ENCODE results near the gene KLF9.

The KLF9 gene

DNA sequence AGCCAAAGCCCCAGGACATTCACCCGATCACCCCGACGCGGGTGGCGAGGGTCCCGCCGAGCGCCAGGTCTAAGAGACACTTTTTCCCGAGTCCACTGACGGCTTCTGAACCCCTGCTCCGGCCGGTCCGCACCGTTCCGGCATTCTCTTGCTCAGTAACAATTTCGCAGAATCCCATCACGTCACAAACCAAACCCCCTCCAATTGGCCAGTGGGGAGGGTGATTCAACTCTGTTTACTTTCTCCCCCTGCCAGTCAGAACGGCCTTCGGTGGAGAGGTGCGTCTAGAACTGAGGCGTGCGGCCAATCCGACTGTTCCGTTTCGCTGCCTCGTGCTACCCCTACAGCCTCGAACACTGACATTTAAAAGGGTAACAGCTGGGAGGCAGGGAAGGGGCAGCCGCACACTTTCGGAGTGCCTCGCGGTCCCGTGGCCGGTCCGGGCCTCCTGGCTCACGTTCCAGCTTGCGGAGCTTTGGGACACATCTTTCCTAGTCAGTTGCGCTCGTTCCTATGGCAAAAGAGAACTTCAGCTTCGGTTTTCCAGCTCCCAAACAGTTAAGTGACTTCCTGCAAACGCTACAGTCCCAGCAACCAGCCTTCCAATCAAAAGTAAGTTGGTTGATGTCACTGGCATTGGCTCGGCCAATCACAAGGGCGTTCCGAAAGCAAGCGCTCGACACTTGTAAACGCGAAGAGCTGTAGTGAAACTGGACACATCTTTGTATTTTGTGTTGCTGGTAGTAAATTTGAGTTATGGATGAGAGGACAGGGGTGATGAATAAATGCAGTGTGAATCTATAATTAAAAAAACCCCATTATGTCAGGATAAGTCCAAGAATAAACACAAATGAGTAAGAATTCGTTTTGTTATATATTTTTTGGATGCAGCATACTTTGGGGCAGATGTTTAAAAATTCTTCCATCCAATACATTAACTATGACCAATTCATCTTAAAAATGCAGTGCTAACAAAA lies at the start of gene KLF9:
Gene KLF9 (minus strand): TSS at position 859 of the 977 bp plus-strand sequence. CDS start 1,294 bp downstream, outside the sequence.
- peak; percentile 92 for DNase-seq

DNA sequence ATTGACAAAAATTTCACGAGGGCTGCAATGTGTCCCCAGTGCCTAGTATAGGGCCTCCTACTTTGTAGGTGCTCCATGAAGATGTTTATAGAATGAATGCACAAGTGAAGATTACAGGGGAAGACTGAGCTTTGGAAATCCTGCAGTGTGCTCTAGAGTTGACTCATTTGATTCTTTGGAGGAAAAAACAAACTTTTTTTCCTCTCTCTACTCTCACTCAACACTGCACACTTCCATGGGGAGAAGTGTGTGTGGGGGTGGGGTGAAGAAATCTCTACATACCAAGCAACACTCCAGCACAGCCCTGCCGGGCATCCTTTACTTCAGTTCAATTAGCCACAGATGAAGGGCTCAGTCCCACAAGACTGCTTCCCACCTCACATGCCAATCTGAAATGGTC lies 49.4 kb upstream of the KLF9 start:
- DNase-seq: no peak

GRCh38 chr9:70462300-70462699 lies 47.8 kb upstream of the KLF9 start:
- peak; percentile 4 for DNase-seq

- no peak for DNase-seq
Measured at GRCh38 chr9:70457235-70457634, 42.8 kb upstream of the KLF9 start.

- no peak for DNase-seq
Measured at GRCh38 chr9:70455993-70456704, 41.7 kb upstream of the KLF9 start.

DNA sequence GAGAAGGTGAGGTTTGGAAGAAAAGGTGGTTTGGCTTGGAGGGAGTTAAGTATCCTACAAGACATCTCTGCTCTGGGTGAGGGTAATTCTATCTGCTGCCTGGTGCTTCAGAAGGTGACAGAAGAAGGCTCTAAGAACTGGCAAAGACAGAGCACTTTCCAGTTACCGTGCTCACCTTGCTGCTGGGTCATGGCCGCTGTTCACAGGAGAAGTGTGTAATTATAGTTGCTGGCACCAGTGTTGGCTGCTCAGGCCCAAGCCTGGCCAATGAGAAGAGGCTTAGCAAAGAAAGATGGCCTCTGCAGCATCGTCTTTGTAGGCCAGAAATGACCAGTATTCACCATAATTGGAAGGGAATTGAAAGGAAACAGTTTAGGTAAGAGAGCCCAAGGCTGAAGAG lies 37.9 kb upstream of the KLF9 start:
- DNase-seq: no peak

DNA sequence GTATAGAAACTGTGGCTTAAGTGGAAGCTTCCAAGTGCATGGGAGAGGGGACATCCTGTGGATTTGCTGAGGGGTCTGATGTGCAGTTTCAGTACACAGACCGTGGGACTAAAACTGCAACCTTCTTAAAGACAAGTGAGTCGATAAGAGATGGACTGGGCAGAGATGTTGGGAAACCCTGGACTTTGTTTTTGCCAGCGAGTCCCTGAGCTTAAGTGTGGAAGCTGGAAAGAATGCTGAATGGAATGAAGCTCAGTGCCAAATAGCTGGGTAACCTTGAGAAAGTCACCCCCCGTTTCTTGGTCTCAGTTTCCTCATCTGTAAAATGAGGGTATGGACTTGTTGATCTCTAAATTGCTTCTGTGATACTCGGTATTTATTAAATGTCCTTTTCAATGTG lies 37.3 kb upstream of the KLF9 start:
- no peak for DNase-seq

DNA sequence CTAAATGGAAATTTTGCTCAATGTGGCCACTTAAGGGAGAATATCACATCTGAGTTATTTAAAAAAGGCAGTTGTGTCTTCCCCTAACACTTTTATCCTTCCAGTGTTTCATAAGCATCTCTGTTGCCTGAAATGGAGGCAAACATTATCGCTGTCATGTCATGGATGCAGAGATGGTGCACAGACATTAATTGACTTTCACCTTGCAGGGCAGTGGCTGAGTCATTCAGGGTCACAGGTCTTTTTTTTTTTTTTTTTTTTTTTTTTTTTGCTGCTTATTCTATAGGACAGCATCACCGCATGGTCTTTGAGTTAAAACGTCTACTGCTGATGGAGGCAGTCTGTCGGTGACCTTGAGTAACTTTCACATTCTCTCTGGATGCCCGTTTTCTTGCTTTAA lies 36.3 kb upstream of the KLF9 start:
- peak; percentile 4 for DNase-seq

- DNase-seq: no peak
Measured at GRCh38 chr9:70449461-70449860, 35.0 kb upstream of the KLF9 start.

DNA sequence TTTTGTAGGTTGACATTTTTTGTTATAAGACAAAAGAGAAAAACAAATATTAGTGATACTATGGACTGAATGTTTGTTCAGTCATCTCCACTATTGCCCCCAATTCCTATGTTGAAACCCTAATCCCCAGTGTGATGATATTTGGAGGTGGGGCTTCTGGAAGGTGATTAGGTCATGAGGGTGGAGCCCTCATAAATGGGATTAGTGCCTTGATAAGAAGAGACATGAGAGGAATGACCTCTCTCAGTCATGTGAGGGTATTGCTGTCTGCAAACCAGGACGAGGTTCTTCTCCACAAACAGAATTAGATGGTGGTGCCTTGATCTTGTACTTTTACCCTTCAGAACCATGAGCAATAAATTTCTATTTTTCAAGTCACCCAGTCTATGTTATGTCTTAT lies 34.5 kb upstream of the KLF9 start:
- no peak for DNase-seq

- no peak for DNase-seq
Measured at GRCh38 chr9:70444904-70445303, 30.4 kb upstream of the KLF9 start.

DNA sequence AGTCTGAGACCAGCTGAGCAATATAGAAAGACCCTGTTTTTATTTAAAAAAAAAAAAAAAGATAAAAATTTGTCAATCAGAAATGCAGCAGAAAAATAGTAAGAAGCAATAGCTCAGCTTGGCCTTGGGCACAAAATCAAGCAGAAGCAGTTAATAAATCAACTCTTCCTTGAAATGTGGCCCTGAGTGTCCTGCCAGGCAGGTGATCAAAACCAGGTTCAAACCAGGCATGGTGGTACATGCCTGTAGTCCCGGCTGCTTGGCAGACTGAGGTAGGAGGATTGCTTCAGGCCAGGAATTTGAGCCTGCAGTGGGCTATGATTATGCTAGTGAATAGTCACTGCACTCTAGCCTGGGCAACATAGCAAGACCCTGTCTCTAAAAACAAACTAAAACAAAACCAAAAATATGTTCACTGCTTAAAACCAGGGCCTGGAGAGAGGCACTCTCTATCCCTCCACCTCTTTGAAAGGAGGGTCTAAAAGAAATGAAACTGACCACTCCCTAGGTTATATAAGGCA lies 27.9 kb upstream of the KLF9 start:
- DNase-seq: no peak

GRCh38 chr9:70441622-70442021 lies 27.2 kb upstream of the KLF9 start:
- no peak for DNase-seq

DNA sequence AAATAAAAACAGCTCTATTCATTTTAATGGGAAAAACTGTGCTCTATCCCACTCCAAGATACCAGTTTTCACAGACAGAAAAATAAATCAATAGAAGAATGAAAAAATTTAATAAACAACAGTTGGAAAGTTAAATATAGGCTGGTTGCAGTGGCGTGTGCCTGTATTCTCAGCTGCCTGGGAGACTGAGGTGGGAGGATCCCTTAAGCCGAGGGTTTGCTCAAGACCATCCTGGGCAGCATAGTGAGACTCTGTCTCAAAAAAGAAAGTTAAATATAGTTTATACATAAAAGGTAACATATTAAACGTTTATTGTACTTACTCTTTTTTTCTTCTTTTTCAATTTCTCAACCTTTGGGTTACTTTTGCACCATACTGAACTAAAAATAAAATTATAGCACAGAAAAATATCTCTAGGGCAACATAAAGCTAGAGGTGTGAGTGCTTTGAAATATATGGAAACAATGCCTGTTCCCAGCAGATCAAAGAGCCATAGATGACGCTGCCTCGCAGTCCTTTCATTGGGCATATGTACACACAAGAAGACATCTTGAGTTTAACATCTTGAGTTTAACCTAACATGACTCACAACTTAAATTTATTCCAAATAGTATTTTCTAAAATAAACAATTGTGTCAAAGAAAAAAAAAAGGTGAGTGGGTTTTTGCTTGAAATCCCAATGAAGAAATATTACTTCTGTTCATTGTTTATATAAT lies 25.7 kb upstream of the KLF9 start:
- DNase-seq: no peak

DNA sequence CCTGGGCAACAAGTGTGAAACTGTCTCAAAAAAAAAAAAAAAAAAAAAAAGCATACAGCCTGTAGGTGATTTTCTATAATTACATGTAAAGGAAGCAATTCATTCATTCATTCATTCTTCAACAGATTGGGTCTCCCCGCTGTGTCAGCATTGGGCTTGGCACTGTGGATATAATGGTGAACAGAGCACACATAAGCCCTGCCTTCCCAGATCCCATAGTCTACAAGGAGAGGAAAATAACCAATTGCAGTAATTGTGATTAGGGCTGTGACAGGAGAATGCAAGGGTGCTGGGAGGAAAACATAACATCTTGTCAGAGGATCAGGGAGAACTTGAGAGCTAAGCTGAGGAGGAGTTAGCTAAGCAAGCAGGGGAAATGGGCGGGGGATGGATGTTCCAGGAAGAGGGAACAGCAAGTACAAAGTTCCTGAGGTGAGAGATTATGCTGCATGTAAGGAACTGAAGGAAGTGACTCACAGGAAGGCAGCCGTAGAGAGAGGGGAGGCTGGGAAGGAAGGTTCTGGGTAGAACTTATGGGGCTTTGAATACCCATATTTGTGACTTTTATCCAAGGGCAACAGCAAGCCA lies 24.0 kb upstream of the KLF9 start:
- DNase-seq: peak; percentile 27

- DNase-seq: peak; percentile 5
Measured at GRCh38 chr9:70435948-70436347, 21.5 kb upstream of the KLF9 start.

DNA sequence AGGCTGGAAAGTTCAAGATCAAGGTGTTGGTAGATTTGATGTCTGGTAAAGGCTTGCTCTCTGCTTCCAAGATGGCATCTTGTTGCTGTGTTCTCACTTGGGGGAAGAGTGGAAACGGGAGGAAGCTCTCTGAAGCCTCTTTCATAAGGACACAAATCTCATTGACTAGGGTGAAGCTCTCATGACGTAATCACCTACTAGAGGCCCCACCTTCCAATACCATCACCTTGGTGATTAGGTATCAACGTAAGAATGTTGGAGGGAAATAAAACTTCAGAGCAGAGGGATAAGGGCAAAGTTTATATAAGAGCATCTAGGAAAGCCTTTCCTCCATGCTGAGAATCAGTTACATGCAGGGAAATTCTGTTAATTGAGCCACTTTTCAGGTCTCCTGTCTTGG lies 15.4 kb upstream of the KLF9 start:
- no peak for DNase-seq

GRCh38 chr9:70428781-70429180 lies 14.3 kb upstream of the KLF9 start:
- no peak for DNase-seq

- DNase-seq: no peak
Measured at GRCh38 chr9:70427161-70427945, 12.9 kb upstream of the KLF9 start.

DNA sequence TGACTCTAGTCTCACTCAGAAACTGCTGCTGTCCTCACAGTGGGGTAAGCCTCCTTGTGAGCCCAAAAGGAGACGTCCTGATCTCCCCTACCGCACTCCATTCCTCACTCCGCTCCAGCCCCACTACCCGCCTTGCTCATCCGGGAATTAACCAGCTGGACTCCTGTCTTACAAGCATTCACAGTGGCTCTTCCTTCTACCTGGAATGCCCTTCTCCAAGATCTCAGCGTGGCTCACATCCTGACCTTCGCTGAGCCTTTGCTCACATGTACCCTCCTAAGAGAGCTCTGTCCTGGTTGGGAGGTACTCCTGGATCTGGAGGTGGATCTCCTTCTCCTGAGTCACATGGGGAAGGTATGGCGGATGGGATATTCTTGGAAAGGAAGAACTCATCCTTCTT lies 10.7 kb upstream of the KLF9 start:
- no peak for DNase-seq

GRCh38 chr9:70422371-70423043 lies 8.1 kb upstream of the KLF9 start:
- peak; percentile 17 for DNase-seq
